Adrenal gland (tissue), 5 donors: ENCODE data around the gene MAPK10.

Source experiments
- CTCF ChIP-seq, 6 experiments: fragments of 450-650 bp in 4 of 6; fragments of 200-600 bp in 2 of 6; sonication (generic) in 1 of 6; IDR thresholded peaks; 1 replicate in 5 of 6; 2 replicates in 1 of 6; pipeline versions ENCODE4 v1.5.1 to v1.8.0; 2016 to 2021; ENCODE audit warnings: antibody characterized with exemption in 6 of 6, mild to moderate bottlenecking in 2 of 6, moderate library complexity in 1 of 6
- POLR2A ChIP-seq, 2 donors: fragments of 450-650 bp; IDR thresholded peaks; one replicate each; pipeline ENCODE4 v1.6.1; 2017; ENCODE audit warnings: antibody characterized with exemption in 2 of 2, mild to moderate bottlenecking in 2 of 2, moderate library complexity in 1 of 2
- donor health status: DM: no; HTN: no; CAD: no.

- TF ChIP-seq CTCF (IDR thresholded peaks at IDR 0.05) (no peak), POLR2A (IDR thresholded peaks at IDR 0.05) (no peak)
Measured at GRCh38 chr4:86106475-86106874, 253.4 kb downstream of the MAPK10 start.
